GM23338 (cell line): Measurements from ENCODE around the gene DDIAS. TPM values are rescaled to one million over a fixed set of nuclear protein-coding genes. Genes with fewer than 3 reads are reported as not detected.

Experiments used
- ATAC-seq: fragments of 200-7000 bp; cut with Tn5 transposase; 3 replicates; pipeline ENCODE4 v1.9.1; 2020
- DNase-seq: peaks from one replicate; pipeline ENCODE4 v3.0.0-alpha.2; 2015; ENCODE audit warnings: low spot score
- H2AFZ ChIP-seq: fragments of 200-600 bp; sonication (generic); 2 replicates; pipeline ENCODE4 v1.8.0; 2016; ENCODE audit warnings: antibody characterized with exemption, mild to moderate bottlenecking, moderate library complexity
- H3F3A ChIP-seq: fragments of 200-600 bp; sonication (generic); replicated peaks from 2 replicates; pipeline ENCODE4 v1.8.0; 2017; ENCODE audit warnings: antibody characterized with exemption, mixed run types, low read depth
- H3K27ac ChIP-seq: fragments of 200-600 bp; sonication (generic); 2 replicates; pipeline ENCODE4 v1.6.1; 2016; ENCODE audit warnings: low read depth
- H3K27me3 ChIP-seq: fragments of 200-600 bp; sonication (generic); 2 replicates; pipeline ENCODE4 v1.8.0; 2016; ENCODE audit warnings: mild to moderate bottlenecking, mixed run types, moderate library complexity; ENCODE audit not compliant: insufficient read depth
- H3K36me3 ChIP-seq: fragments of 200-600 bp; sonication (generic); 2 replicates; pipeline ENCODE4 v1.8.0; 2016; ENCODE audit warnings: mild to moderate bottlenecking; ENCODE audit not compliant: insufficient read depth
- H3K4me1 ChIP-seq: fragments of 200-600 bp; sonication (generic); 2 replicates; pipeline ENCODE4 v1.8.0; 2016; ENCODE audit warnings: mild to moderate bottlenecking, moderate library complexity; ENCODE audit not compliant: insufficient read depth
- H3K4me2 ChIP-seq: fragments of 200-600 bp; sonication (generic); 2 replicates; pipeline ENCODE4 v1.7.1; 2017; ENCODE audit warnings: mixed run types
- H3K4me3 ChIP-seq: fragments of 200-600 bp; sonication (generic); 2 replicates; pipeline ENCODE4 v1.6.1; 2016; ENCODE audit warnings: mixed run types
- H3K79me2 ChIP-seq: fragments of 200-600 bp; sonication (generic); replicated peaks from 2 replicates; pipeline ENCODE4 v1.8.0; 2017; ENCODE audit warnings: mild to moderate bottlenecking; ENCODE audit not compliant: insufficient read depth
- H3K9me2 ChIP-seq: fragments of 200-600 bp; sonication (generic); 2 replicates; pipeline ENCODE4 v1.8.0; 2017; ENCODE audit not compliant: insufficient read depth
- H4K20me1 ChIP-seq: fragments of 200-600 bp; sonication (generic); replicated peaks from 2 replicates; pipeline ENCODE4 v1.8.0; 2017; ENCODE audit warnings: mild to moderate bottlenecking; ENCODE audit not compliant: insufficient read depth
- H3K27ac Mint-ChIP-seq: 2 replicates; pipeline ENCODE4 v1.8.0; 2020; ENCODE audit warnings: inconsistent platforms, mild to moderate bottlenecking, moderate library complexity, mixed read lengths
- H3K27me3 Mint-ChIP-seq: 3 replicates; pipeline ENCODE4 v1.8.0; 2022; ENCODE audit warnings: low read depth, mild to moderate bottlenecking, moderate library complexity, mixed read lengths, inconsistent platforms; ENCODE audit not compliant: insufficient read depth, poor library complexity
- H3K36me3 Mint-ChIP-seq: 3 replicates; pipeline ENCODE4 v1.8.0; 2021; ENCODE audit warnings: low read depth, mild to moderate bottlenecking, inconsistent platforms, moderate library complexity, mixed read lengths
- H3K4me1 Mint-ChIP-seq: 3 replicates; pipeline ENCODE4 v1.8.0; 2020; ENCODE audit warnings: mild to moderate bottlenecking, inconsistent platforms, mixed read lengths
- H3K4me3 Mint-ChIP-seq: 3 replicates; pipeline ENCODE4 v1.8.0; 2021; ENCODE audit warnings: moderate library complexity, mild to moderate bottlenecking, inconsistent platforms, mixed read lengths
- H3K9me3 Mint-ChIP-seq: 3 replicates; pipeline ENCODE4 v1.8.0; 2020; ENCODE audit warnings: moderate library complexity, mild to moderate bottlenecking, inconsistent platforms, mixed read lengths
- CREB1 ChIP-seq: fragments of 250-450 bp; sonication (Bioruptor Pico); IDR thresholded peaks from 2 replicates; pipeline ENCODE4 v1.5.0; 2020; ENCODE audit warnings: low read depth, mild to moderate bottlenecking, moderate library complexity
- CTCF ChIP-seq, 2 experiments: fragments of 200-600 bp in 1 of 2; sonication (generic) in 1 of 2; conservative IDR thresholded peaks; 2 replicates each; pipeline versions ENCODE4 v1.5.1 to v1.6.1; 2016 to 2017; ENCODE audit warnings: antibody characterized with exemption in 2 of 2, low read depth in 2 of 2, mild to moderate bottlenecking in 2 of 2, moderate library complexity in 1 of 2
- EZH2 ChIP-seq: fragments of 200-600 bp; sonication (generic); IDR thresholded peaks from one replicate; pipeline ENCODE4 v1.8.0; 2017; ENCODE audit warnings: antibody characterized with exemption, mild to moderate bottlenecking, low read depth; ENCODE audit not compliant: unreplicated experiment
- EZH2phosphoT487 ChIP-seq: fragments of 200-600 bp; sonication (generic); IDR thresholded peaks from one replicate; pipeline ENCODE4 v1.8.1; 2018; ENCODE audit warnings: antibody characterized with exemption; ENCODE audit not compliant: unreplicated experiment
- JUNB ChIP-seq: IDR thresholded peaks from one replicate; pipeline ENCODE4 v1.6.1; 2016; ENCODE audit warnings: antibody characterized with exemption; ENCODE audit not compliant: unreplicated experiment
- NANOG ChIP-seq: IDR thresholded peaks from 2 replicates; pipeline ENCODE4 v1.6.1; 2016; ENCODE audit warnings: antibody characterized with exemption, borderline replicate concordance
- POLR2AphosphoS5 ChIP-seq: IDR thresholded peaks from 2 replicates; pipeline ENCODE4 v1.6.1; 2016; ENCODE audit warnings: antibody characterized with exemption, low read depth
- REST ChIP-seq: IDR thresholded peaks from one replicate; pipeline ENCODE4 v1.6.1; 2018; ENCODE audit warnings: antibody characterized with exemption; ENCODE audit not compliant: unreplicated experiment
- STAT1 ChIP-seq: IDR thresholded peaks from one replicate; pipeline ENCODE4 v1.6.1; 2016; ENCODE audit warnings: antibody characterized with exemption; ENCODE audit not compliant: unreplicated experiment
- polyA plus RNA-seq: library from polyadenylated mRNA; unstranded; fragments of >200 nt; fragmentation: Nextera tagmentation; extraction: Ambion mirVana; gene quantifications from 2 replicates; pipeline ENCODE4 v1.2.1, GENCODE V29; 2016
- total RNA-seq: library from RNA; depleted of rRNA; stranded (reverse); fragments of >200 nt; shearing (Covaris generic); gene quantifications from 2 replicates; pipeline ENCODE4 v1.2.3, GENCODE V29; 2014
- TF ChIP-seq, protein P1 (sequence below): IDR thresholded peaks from 2 replicates; pipeline ENCODE4 v1.6.1; 2016; ENCODE audit warnings: antibody characterized with exemption

Gene DDIAS
- total and polyA plus RNA-seq, 2 experiments from 2014 or later = 19.5 to 53.0 TPM

DNA sequence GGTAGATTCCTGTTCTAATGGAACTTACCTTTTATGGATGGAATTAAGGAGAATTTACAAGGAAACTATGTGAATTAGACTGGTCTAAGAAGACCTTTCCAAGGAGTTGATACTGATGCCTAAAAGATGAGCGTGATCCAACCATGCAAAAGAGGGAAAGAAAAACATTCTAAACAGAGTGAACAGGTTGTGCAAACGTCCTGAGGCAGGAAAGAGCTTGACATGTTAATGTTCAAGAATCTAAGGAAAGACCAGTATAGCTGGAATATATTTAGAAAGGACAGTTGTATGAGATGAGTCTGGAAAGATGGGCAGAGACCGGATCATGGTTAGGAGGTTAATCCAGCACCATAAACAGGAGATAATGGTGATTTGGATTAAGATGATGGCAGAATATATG, 1.3 kb downstream of the DDIAS start:
- no peak for ATAC-seq
- Histone ChIP-seq H3K27ac (no peak overlapping the region), H3K79me2 (peaks cover 69% of the 10 kb centered on the region), H2AFZ (no peak overlapping the region), H3K4me3 (peak overlapping the region; percentile 73), H3K9me2 (no peaks in the 10 kb centered on the region), H3K27me3 (no peaks in the 10 kb centered on the region), H3K36me3 (no peaks in the 10 kb centered on the region), H3K4me2 (peak overlapping the region; percentile 78), H3F3A (no peaks in the 10 kb centered on the region), H3K4me1 (peaks cover 34% of the 10 kb centered on the region), H4K20me1 (peaks cover 16% of the 10 kb centered on the region)
- peak overlapping the region; percentile 93 for H3K4me3 Mint-ChIP-seq
- H3K27ac Mint-ChIP-seq = no peak overlapping the region
- no peaks in the 10 kb centered on the region for H3K9me3 Mint-ChIP-seq
- no peaks in the 10 kb centered on the region for H3K27me3 Mint-ChIP-seq
- no peak for TF ChIP-seq REST
- no peak for TF ChIP-seq JUNB
- TF ChIP-seq CREB1 (CRISPR knock-in tag) = no peak
- no peak for TF ChIP-seq EZH2
- TF ChIP-seq EZH2phosphoT487 = no peak
- TF ChIP-seq, protein P1, sequence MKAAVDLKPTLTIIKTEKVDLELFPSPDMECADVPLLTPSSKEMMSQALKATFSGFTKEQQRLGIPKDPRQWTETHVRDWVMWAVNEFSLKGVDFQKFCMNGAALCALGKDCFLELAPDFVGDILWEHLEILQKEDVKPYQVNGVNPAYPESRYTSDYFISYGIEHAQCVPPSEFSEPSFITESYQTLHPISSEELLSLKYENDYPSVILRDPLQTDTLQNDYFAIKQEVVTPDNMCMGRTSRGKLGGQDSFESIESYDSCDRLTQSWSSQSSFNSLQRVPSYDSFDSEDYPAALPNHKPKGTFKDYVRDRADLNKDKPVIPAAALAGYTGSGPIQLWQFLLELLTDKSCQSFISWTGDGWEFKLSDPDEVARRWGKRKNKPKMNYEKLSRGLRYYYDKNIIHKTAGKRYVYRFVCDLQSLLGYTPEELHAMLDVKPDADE = no peak
- TF ChIP-seq NANOG = no peak
- no peak for TF ChIP-seq POLR2AphosphoS5
- no peak for TF ChIP-seq STAT1
- no peak for TF ChIP-seq CTCF (conservative IDR thresholded peaks at IDR 0.05; ENCODE audit: low read depth in 2 of 2)
- no peak for DNase-seq
- no peaks in the 10 kb centered on the region for H3K36me3 Mint-ChIP-seq
- H3K4me1 Mint-ChIP-seq = peaks cover 29% of the 10 kb centered on the region
